WI38 (cell line): ENCODE results near the gene CD248.
"Not testable (repeated sequence)": the region's sequence is repeated elsewhere in the genome, so short reads cannot be mapped to it uniquely, and the experiment has no call there.

Experiments used
- H3K4me3 ChIP-seq: 2 replicates; pipeline ENCODE4 v1.5.1; 2011; ENCODE audit warnings: low read depth, mild to moderate bottlenecking, control low read depth, low read length
- CTCF ChIP-seq: IDR thresholded peaks from 2 replicates; pipeline ENCODE4 v1.5.1; 2012; ENCODE audit warnings: low read depth, mild to moderate bottlenecking, control low read depth, low read length

Gene CD248

GRCh38 chr11:66312549-66313320 lies 4.1 kb downstream of the CD248 start:
- H3K4me3 ChIP-seq: peak overlapping the region; percentile 66
- TF ChIP-seq CTCF: no peak

- peak overlapping the region; percentile 66 for H3K4me3 ChIP-seq
- TF ChIP-seq CTCF: no peak; the same call in 1 of the 2 replicates
Measured at GRCh38 chr11:66311965-66312548, 4.8 kb downstream of the CD248 start.

GRCh38 chr11:66311470-66311964 lies 5.3 kb downstream of the CD248 start:
- peak; percentile 92; the same call in 1 of the 2 replicates for TF ChIP-seq CTCF
- peak overlapping the region; percentile 66 for H3K4me3 ChIP-seq

- not testable (repeated sequence) for H3K4me3 ChIP-seq
Measured at GRCh38 chr11:66310803-66311440, 5.9 kb downstream of the CD248 start.

GRCh38 chr11:66310324-66310723 lies 6.5 kb downstream of the CD248 start:
- TF ChIP-seq CTCF: no peak
- H3K4me3 ChIP-seq: no peak overlapping the region

- TF ChIP-seq CTCF: no peak
- no peak overlapping the region for H3K4me3 ChIP-seq
Measured at GRCh38 chr11:66309475-66309874, 7.4 kb downstream of the CD248 start.

- no peak for TF ChIP-seq CTCF
- H3K4me3 ChIP-seq: no peak overlapping the region
Measured at GRCh38 chr11:66302656-66303055, 14.2 kb downstream of the CD248 start.
